HG03442 (cell line): ENCODE data around the gene NIF3L1.

Experiments
- ATAC-seq: cut with Tn5 transposase; IDR thresholded peaks from one replicate; pipeline ENCODE4 v1.9.1; 2021; ENCODE audit warnings: mild to moderate bottlenecking, moderate library complexity; ENCODE audit not compliant: unreplicated experiment

NIF3L1 gene

GRCh38 chr2:200888704-200889625, at the start of gene NIF3L1, which contains the start of gene PPIL3:
Gene NIF3L1, plus strand, starts transcription at chr2:200889371. Its CDS starts 2,573 bp downstream, at chr2:200891944.
Gene PPIL3, minus strand, starts transcription at chr2:200889077. Its CDS starts 1,462 bp downstream, at chr2:200887615.
- ATAC-seq, result peak; percentile 93

GRCh38 chr2:200839513-200839912, 49.7 kb upstream of the NIF3L1 start:
- no peak for ATAC-seq

- no peak for ATAC-seq
Measured at GRCh38 chr2:200843993-200844948, 44.9 kb upstream of the NIF3L1 start.

- no peak for ATAC-seq
Measured at GRCh38 chr2:200845194-200845593, 44.0 kb upstream of the NIF3L1 start.

GRCh38 chr2:200845669-200846325, 43.4 kb upstream of the NIF3L1 start:
- ATAC-seq, result no peak

GRCh38 chr2:200847269-200847668, 41.9 kb upstream of the NIF3L1 start:
- no peak for ATAC-seq

GRCh38 chr2:200847939-200848338, 41.2 kb upstream of the NIF3L1 start:
- ATAC-seq, result no peak

- no peak for ATAC-seq
Measured at GRCh38 chr2:200850512-200851256, 38.5 kb upstream of the NIF3L1 start.

GRCh38 chr2:200851398-200852248, 37.5 kb upstream of the NIF3L1 start:
- no peak for ATAC-seq

GRCh38 chr2:200852605-200853004, 36.6 kb upstream of the NIF3L1 start:
- no peak for ATAC-seq

- ATAC-seq, result no peak
Measured at GRCh38 chr2:200856806-200857205, 32.4 kb upstream of the NIF3L1 start.

GRCh38 chr2:200860092-200860795, 28.9 kb upstream of the NIF3L1 start:
- ATAC-seq, result no peak

GRCh38 chr2:200861617-200862155, 27.5 kb upstream of the NIF3L1 start:
- ATAC-seq, result no peak

- ATAC-seq, result no peak
Measured at GRCh38 chr2:200862532-200863000, 26.6 kb upstream of the NIF3L1 start.

- ATAC-seq, result peak; percentile 2
Measured at GRCh38 chr2:200863782-200864175, 25.4 kb upstream of the NIF3L1 start.

GRCh38 chr2:200864176-200865034, 24.8 kb upstream of the NIF3L1 start, which contains the start of gene CLK1:
Gene CLK1, minus strand, starts transcription at chr2:200864658. Its CDS starts 2,796 bp downstream, at chr2:200861862.
- ATAC-seq, result peak; percentile 76

- no peak for ATAC-seq
Measured at GRCh38 chr2:200869014-200869413, 20.2 kb upstream of the NIF3L1 start.
